Bronchial epithelial cell (primary cell): ENCODE results near the gene IL17REL. TPM values are rescaled to one million over a fixed set of nuclear protein-coding genes. Genes with fewer than 3 reads are reported as not detected.

ENCODE experiments used
- DNase-seq: peaks from one replicate; pipeline ENCODE4 v3.0.0-alpha.2; 2010; ENCODE audit warnings: low read depth
- FAIRE-seq: peaks from 2 replicates; lab custom pipeline; 2011; peaks lifted over from hg19 to GRCh38; lab: Jason Lieb, UNC
- H3K27me3 ChIP-seq: 2 replicates; pipeline ENCODE4 v1.5.1; 2011; ENCODE audit warnings: low read length; ENCODE audit not compliant: control insufficient read depth, insufficient read depth
- H3K36me3 ChIP-seq: 2 replicates; pipeline ENCODE4 v1.5.1; 2011; ENCODE audit warnings: low read length; ENCODE audit not compliant: control insufficient read depth, insufficient read depth
- H3K4me3 ChIP-seq: 2 replicates; pipeline ENCODE4 v1.5.1; 2011; ENCODE audit warnings: mild to moderate bottlenecking, low read depth, low read length, control low read depth
- total RNA-seq: library from RNA; depleted of rRNA; stranded (reverse); fragments of >200 nt; gene quantifications from 2 replicates; pipeline ENCODE4 v1.2.1, GENCODE V29; 2014
- TF ChIP-seq, protein P1 (sequence below): IDR thresholded peaks from 2 replicates; pipeline ENCODE4 v1.5.1; 2011; ENCODE audit warnings: mild to moderate bottlenecking, moderate library complexity, low read length, control low read depth, inconsistent platforms; ENCODE audit not compliant: insufficient read depth, severe bottlenecking

IL17REL gene
- total RNA-seq, 1 donor from 2014 or later, result not detected

DNA sequence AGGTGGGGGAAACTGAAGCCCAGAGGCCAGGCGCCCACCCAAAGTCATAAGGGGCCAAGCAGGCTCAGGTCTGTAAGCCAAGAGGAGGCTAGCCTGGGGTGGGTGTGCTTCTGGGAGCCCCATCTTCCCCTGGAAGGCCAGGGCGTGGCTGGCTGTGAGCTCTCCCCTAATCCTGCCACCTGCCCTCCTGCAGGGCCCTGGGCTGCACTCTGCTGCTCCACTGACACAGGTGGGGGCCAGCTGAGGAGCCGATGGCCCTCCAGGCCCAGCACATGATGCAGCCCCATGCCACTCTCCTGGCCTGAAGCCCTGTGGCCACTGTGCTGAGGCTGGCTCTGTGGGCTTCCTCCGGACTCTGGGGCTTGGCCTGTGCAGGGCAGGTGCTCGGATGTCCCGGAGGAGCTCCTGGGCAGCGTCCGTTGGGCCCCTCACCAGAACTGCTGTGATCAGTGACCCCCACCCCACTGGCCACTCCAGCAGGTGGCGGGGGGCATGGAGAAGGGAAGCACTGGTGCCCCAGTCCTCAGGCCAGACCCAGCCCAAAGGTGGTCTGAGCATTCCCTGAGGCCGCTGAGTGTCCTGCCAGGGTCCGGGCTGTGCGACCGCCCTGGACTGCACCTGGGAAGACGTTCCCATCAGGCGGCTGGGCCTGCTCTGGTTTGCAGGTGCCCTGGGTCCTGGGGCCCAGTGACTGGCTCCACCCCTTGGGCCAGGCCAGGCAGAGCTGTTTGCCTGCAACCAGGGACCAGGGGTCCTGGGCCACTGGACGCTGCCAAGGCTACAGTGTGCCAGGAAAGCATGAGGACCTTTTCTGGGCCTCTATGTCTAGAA, 43.5 kb downstream of the IL17REL start:
- H3K27me3 ChIP-seq, result no peaks in the 10 kb centered on the region
- TF ChIP-seq, protein P1, sequence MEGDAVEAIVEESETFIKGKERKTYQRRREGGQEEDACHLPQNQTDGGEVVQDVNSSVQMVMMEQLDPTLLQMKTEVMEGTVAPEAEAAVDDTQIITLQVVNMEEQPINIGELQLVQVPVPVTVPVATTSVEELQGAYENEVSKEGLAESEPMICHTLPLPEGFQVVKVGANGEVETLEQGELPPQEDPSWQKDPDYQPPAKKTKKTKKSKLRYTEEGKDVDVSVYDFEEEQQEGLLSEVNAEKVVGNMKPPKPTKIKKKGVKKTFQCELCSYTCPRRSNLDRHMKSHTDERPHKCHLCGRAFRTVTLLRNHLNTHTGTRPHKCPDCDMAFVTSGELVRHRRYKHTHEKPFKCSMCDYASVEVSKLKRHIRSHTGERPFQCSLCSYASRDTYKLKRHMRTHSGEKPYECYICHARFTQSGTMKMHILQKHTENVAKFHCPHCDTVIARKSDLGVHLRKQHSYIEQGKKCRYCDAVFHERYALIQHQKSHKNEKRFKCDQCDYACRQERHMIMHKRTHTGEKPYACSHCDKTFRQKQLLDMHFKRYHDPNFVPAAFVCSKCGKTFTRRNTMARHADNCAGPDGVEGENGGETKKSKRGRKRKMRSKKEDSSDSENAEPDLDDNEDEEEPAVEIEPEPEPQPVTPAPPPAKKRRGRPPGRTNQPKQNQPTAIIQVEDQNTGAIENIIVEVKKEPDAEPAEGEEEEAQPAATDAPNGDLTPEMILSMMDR, result no peak
- no peak for FAIRE-seq
- DNase-seq, result no peak
- peaks cover 2% of the 10 kb centered on the region for H3K36me3 ChIP-seq
- H3K4me3 ChIP-seq, result no peak overlapping the region

DNA sequence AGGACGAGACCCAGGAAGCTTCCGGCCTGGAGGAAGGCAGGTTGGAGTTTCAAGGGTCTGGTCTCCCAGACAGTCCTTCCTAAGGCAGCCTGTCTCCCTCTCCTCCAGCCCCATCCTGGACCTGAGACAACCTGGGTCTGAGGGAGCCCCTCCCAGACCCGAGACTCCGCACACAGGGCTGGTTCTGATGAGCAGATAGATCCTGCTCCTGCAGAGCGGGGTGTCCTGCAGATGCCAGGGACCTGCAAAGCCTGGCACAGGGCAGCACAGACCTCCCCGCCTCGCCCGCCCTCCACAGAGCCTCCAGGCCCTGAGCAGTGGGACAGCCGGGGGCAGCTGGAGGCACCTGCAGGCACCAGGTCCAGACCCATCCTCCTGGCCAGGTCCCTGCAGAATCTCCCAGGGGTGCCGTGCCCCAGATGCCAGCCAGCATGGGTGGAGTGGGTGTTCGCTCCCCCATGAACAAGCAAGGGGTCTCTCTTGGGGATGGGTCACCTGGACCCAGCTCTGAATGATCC, 44.2 kb downstream of the IL17REL start:
- Histone ChIP-seq H3K36me3 (peaks cover 6% of the 10 kb centered on the region), H3K4me3 (no peak overlapping the region), H3K27me3 (no peaks in the 10 kb centered on the region)
- DNase-seq (no peak), FAIRE-seq (no peak)
- TF ChIP-seq, protein P1, result no peak

DNA sequence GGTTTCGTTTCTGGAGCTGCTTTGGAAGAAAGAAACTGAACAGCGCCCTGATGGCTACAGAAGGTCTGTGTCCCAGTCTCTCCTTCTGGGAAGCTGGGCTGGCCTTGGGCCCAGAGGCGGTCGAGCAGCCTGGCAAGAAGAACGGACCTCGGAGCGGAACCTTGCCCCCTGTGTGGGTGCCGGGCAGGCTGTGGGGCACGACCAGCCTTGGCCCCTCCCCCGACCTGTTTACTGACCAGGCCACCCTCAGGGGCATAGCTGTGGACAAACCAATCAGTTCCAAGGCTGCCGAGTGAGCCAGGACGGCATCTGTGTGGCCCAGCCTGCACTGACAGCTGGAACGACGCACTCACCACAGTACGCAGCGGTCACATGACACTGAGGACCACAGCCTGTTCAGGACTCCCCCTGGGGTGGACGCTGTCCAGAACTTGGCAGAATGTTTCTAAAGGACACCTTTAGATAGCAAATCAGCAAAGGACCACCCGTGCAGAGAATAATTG, 44.8 kb downstream of the IL17REL start:
- TF ChIP-seq, protein P1, result no peak
- DNase-seq (no peak), FAIRE-seq (no peak)
- Histone ChIP-seq H3K36me3 (peaks cover 11% of the 10 kb centered on the region), H3K4me3 (no peak overlapping the region), H3K27me3 (no peaks in the 10 kb centered on the region)

DNA sequence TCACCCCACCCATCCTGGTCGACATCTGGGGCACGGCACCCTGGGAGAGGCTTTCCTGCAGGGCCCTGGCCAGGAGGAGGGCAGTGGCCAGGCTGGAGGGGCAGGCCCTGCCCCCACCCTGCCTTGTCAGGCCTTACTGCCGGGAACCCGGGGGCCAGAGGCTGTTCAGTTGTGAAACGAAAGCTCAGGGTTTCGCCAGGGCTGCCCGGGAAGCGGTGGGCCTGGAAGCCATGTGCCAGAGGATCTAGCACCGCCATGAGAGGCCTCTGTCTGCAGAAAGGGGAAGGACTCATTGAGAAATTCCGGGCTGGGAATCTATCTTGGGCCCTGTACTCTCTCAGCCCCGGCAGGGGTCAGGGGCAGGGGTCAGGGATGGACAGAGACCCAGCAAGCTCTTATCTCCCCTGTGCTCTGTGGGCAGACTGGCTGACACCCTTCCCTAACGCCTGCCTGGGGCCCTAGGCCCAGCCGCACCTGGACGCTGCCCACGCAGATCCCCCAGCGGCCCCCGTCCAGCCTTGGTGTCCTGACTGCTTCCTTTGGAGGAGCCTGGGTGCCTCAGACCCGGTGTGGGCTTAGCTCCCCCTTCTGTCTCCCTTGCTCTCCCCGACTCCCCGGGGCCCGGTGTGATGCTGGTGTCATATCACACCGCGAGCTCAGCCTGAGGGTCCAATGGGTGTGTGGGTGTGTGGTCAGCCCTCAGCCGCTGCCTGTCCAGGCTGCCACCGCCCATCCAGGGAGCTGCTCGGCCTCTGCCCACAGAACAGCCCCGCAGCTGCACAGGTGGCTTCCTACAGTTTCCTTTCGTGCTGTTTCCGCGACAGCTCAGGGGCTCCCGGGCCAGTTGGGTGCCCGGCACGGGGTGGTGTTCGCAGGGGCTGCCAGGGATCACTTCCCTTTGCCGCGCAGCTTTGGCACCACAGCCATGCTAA, 45.5 kb downstream of the IL17REL start:
- H3K27me3 ChIP-seq, result no peaks in the 10 kb centered on the region
- TF ChIP-seq, protein P1, result no peak
- FAIRE-seq (no peak), DNase-seq (no peak)
- no peak overlapping the region for H3K4me3 ChIP-seq
- peaks cover 15% of the 10 kb centered on the region for H3K36me3 ChIP-seq

DNA sequence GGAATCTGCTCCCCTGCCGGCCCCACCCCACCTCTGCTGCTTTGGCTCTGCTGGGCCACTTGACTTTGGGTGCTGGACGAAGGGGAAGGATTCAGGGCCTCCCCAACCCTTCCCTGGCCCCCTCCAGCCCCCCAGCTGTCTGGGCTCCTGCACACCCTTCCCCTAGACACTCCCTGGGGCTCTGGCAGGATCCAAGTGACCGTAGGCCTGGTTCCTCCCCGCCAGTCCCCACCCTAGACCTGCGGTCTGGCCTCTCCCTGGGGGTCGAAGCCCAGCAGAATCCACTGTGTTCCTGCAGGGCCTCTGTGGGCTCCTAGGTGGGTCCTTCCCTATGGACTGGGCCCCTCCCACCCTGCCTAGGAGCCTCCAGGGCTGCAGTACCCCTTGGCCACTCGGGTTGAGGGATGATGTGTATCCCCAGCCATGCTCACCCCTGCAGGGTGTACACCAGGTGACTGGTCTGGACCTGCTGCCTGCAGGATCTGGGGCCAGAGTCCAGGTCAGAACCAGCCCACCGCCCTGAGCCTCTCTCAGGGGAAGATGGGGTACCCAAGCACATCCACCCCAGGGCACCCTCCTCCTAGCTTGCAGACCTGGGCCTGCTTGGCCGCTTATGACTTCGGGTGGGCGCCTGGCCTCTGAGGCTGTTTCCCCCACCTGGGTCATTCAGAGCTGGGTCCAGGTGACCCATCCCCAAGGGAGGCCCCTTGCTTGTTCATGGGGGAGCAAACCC, 46.4 kb downstream of the IL17REL start:
- TF ChIP-seq, protein P1, result no peak
- Histone ChIP-seq H3K36me3 (peaks cover 20% of the 10 kb centered on the region), H3K4me3 (no peak overlapping the region), H3K27me3 (no peaks in the 10 kb centered on the region)
- DNase-seq (no peak), FAIRE-seq (no peak)
